ENCODE data around the gene SH2D7.

The SH2D7 gene

GRCh38 chr15:78079298-78080087 lies 12.9 kb upstream of the SH2D7 start:
- no peaks in the 10 kb centered on the region for H3K9me3 ChIP-seq (ENCODE audit: low read depth, low read length)
- H3K36me3 ChIP-seq (ENCODE audit: insufficient read depth, low read length) = peaks cover 4% of the 10 kb centered on the region
- H3K27ac ChIP-seq = 0 out of 2 replicates have a peak overlapping the region, but pooled peaks have one; percentile 5
- DNase-seq (ENCODE audit: low read depth, low spot score) = no peak
- TF ChIP-seq POLR2AphosphoS5 (IDR thresholded peaks at IDR 0.05; ENCODE audit: borderline replicate concordance, low read depth, low read length) = no peak
- TF ChIP-seq FOXP2 (optimal IDR thresholded peaks at IDR 0.05; ENCODE audit: control extremely low read depth, extremely low read length, insufficient read depth) = no peak
- TF ChIP-seq EZH2 (IDR thresholded peaks at IDR 0.05) = no peak
- H3K9ac ChIP-seq (ENCODE audit: insufficient read length) = no peak overlapping the region
- H3K4me3 ChIP-seq = no peak overlapping the region

DNA sequence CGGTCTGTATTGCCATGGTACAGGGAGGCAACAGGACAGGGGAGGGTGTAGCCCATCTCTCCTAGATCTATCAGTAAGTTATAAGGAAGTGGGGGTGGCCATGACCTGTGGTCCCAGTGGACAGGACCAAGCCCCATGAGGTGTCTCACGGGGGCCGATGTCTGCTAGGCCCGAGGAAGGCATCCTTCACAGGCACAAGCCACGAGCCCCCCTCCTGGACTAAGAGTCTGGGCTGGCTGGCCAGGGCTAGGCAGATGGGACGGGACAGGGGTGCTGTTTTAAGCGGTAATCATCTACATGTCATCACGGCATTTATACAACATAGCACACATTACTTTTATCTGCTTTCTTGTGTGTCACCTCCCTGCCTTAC lies 12.3 kb upstream of the SH2D7 start:
- H3K4me3 ChIP-seq = no peak overlapping the region
- no peaks in the 10 kb centered on the region for H3K9me3 ChIP-seq (ENCODE audit: low read depth, low read length)
- H3K36me3 ChIP-seq (ENCODE audit: insufficient read depth, low read length) = no peaks in the 10 kb centered on the region; the same call in 1 of the 2 replicates
- H3K27ac ChIP-seq = no peak overlapping the region
- H3K9ac ChIP-seq (ENCODE audit: insufficient read length) = no peak overlapping the region
- TF ChIP-seq POLR2AphosphoS5 (IDR thresholded peaks at IDR 0.05; ENCODE audit: borderline replicate concordance, low read depth, low read length) = no peak
- TF ChIP-seq FOXP2 (optimal IDR thresholded peaks at IDR 0.05; ENCODE audit: control extremely low read depth, extremely low read length, insufficient read depth) = no peak
- TF ChIP-seq EZH2 (IDR thresholded peaks at IDR 0.05) = no peak
- no peak for DNase-seq (ENCODE audit: low read depth, low spot score)

DNA sequence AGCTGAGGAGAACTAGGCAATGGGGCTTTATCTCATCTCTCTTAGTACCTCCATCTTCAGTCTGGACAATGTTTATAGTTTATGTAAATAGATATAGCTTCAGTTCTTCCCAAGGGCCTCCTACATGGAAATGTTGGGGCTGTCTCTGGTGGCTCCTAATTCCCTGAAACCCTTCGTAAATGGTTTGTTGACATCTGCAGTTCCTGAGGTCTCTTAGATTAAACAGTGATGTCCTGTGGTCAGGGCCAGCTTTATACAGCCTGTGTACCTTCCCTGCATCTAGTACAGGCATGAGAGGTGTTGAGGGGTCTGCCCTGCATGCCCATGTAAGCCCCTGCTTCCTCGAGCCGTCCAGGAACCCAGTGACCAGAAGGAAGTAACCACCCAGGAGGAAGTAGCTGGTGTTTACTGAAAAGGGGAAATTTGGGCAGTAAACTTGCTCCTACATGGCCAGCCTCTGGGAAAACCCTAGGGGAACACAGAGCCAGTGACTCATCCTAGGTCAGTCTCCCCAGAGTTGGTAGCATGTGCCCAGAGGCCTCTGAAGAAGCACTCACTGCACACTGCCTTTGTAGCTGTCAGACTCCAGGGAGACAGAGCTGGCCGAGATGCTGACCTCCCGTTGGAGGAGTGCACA lies 10.1 kb upstream of the SH2D7 start:
- H3K9me3 ChIP-seq (ENCODE audit: low read depth, low read length) = no peaks in the 10 kb centered on the region
- peak overlapping the region; percentile 7; the same call in 1 of the 2 replicates for H3K27ac ChIP-seq
- H3K36me3 ChIP-seq (ENCODE audit: insufficient read depth, low read length) = no peaks in the 10 kb centered on the region
- DNase-seq (ENCODE audit: low read depth, low spot score) = no peak
- peak overlapping the region; percentile 14 for H3K9ac ChIP-seq (ENCODE audit: insufficient read length)
- no peak overlapping the region for H3K4me3 ChIP-seq
- TF ChIP-seq EZH2 (IDR thresholded peaks at IDR 0.05) = no peak
- TF ChIP-seq FOXP2 (optimal IDR thresholded peaks at IDR 0.05; ENCODE audit: control extremely low read depth, extremely low read length, insufficient read depth) = no peak
- no peak for TF ChIP-seq POLR2AphosphoS5 (IDR thresholded peaks at IDR 0.05; ENCODE audit: borderline replicate concordance, low read depth, low read length)

DNA sequence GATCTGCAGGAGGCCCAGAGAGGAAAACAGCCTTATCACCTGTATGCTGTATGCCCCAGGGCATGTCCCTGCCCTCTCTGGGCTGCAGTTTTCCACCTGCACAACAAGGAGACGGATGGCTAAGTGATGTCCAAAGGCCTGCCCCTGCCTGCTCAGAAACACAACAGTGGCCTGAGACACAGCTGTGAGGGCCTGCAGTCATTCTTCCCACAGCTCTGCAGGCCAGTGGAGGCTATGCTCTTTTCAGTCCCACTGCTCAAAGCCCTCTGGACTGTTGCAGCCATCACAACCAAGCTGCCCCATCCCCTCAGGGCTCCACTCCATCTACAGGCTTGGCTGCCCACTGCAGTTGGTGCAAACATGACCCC lies 9.6 kb upstream of the SH2D7 start:
- H3K4me3 ChIP-seq = no peak overlapping the region
- H3K9me3 ChIP-seq (ENCODE audit: low read depth, low read length) = no peaks in the 10 kb centered on the region
- no peak overlapping the region for H3K9ac ChIP-seq (ENCODE audit: insufficient read length)
- TF ChIP-seq EZH2 (IDR thresholded peaks at IDR 0.05) (no peak), FOXP2 (optimal IDR thresholded peaks at IDR 0.05; ENCODE audit: control extremely low read depth, extremely low read length, insufficient read depth) (no peak), POLR2AphosphoS5 (IDR thresholded peaks at IDR 0.05; ENCODE audit: borderline replicate concordance, low read depth, low read length) (no peak)
- H3K27ac ChIP-seq = no peak overlapping the region
- H3K36me3 ChIP-seq (ENCODE audit: insufficient read depth, low read length) = no peaks in the 10 kb centered on the region
- DNase-seq (ENCODE audit: low read depth, low spot score) = no peak

GRCh38 chr15:78083186-78083585 lies 9.2 kb upstream of the SH2D7 start:
- DNase-seq (ENCODE audit: low read depth, low spot score) = no peak
- no peak for TF ChIP-seq EZH2 (IDR thresholded peaks at IDR 0.05)
- no peak for TF ChIP-seq POLR2AphosphoS5 (IDR thresholded peaks at IDR 0.05; ENCODE audit: borderline replicate concordance, low read depth, low read length)
- TF ChIP-seq FOXP2 (optimal IDR thresholded peaks at IDR 0.05; ENCODE audit: control extremely low read depth, extremely low read length, insufficient read depth) = no peak
- Histone ChIP-seq H3K9ac (ENCODE audit: insufficient read length) (no peak overlapping the region), H3K9me3 (ENCODE audit: low read depth, low read length) (no peaks in the 10 kb centered on the region), H3K36me3 (ENCODE audit: insufficient read depth, low read length) (no peaks in the 10 kb centered on the region), H3K27ac (no peak overlapping the region), H3K4me3 (no peak overlapping the region)

- no peak for TF ChIP-seq POLR2AphosphoS5 (IDR thresholded peaks at IDR 0.05; ENCODE audit: borderline replicate concordance, low read depth, low read length)
- no peak for TF ChIP-seq EZH2 (IDR thresholded peaks at IDR 0.05)
- no peak for TF ChIP-seq FOXP2 (optimal IDR thresholded peaks at IDR 0.05; ENCODE audit: control extremely low read depth, extremely low read length, insufficient read depth)
- no peak for DNase-seq (ENCODE audit: low read depth, low spot score)
- Histone ChIP-seq H3K36me3 (ENCODE audit: insufficient read depth, low read length) (no peaks in the 10 kb centered on the region), H3K9me3 (ENCODE audit: low read depth, low read length) (no peaks in the 10 kb centered on the region), H3K4me3 (no peak overlapping the region), H3K27ac (peak overlapping the region; percentile 98), H3K9ac (ENCODE audit: insufficient read length) (peak overlapping the region; percentile 67)
These were observed 8.5 kb upstream of the SH2D7 start for GRCh38 chr15:78083687-78084448.

DNA sequence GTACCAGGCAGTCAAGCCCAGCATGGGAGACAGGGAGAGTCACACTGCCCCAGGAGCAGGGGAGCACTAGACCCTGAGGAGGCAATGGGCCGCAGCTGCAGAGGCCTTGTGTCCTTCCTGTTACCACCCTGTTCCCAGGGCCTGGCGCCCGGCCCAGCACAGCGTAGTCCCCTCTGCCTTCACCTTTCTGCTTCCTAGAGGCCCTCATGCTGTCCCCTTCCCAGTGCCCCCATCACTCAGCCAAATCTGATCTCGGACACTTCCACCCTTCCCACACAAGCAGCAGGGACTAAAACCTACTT lies 8.0 kb upstream of the SH2D7 start:
- no peak for DNase-seq (ENCODE audit: low read depth, low spot score)
- TF ChIP-seq POLR2AphosphoS5 (IDR thresholded peaks at IDR 0.05; ENCODE audit: borderline replicate concordance, low read depth, low read length) = no peak
- no peak for TF ChIP-seq FOXP2 (optimal IDR thresholded peaks at IDR 0.05; ENCODE audit: control extremely low read depth, extremely low read length, insufficient read depth)
- no peak for TF ChIP-seq EZH2 (IDR thresholded peaks at IDR 0.05)
- Histone ChIP-seq H3K9me3 (ENCODE audit: low read depth, low read length) (no peaks in the 10 kb centered on the region), H3K9ac (ENCODE audit: insufficient read length) (peak overlapping the region; percentile 67), H3K36me3 (ENCODE audit: insufficient read depth, low read length) (no peaks in the 10 kb centered on the region), H3K4me3 (no peak overlapping the region), H3K27ac (peak overlapping the region; percentile 98)

DNA sequence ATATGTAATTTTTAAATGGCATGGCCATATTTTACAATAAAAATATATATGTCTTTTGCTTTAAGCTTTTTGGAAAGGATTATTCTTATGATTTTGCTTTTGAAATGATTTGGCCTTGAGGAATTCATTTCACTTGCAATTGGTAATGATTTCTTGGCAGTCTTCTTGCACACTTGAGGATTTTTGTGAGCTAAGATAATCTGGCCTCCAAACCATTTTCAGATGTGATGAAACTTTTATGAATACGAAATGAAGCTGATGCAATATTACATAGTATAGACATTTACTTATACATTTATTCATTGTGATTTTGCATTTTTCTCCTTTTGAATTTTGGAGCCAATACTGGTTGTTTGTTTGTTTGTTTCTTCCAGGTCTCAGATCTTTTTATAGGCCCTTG lies 6.4 kb upstream of the SH2D7 start:
- H3K9ac ChIP-seq (ENCODE audit: insufficient read length) = peak overlapping the region; percentile 84
- peak; percentile 93 for DNase-seq (ENCODE audit: low read depth, low spot score)
- TF ChIP-seq FOXP2 (optimal IDR thresholded peaks at IDR 0.05; ENCODE audit: control extremely low read depth, extremely low read length, insufficient read depth) (no peak), POLR2AphosphoS5 (IDR thresholded peaks at IDR 0.05; ENCODE audit: borderline replicate concordance, low read depth, low read length) (peak; percentile 27; the same call in 1 of the 2 replicates)
- H3K36me3 ChIP-seq (ENCODE audit: insufficient read depth, low read length) = no peaks in the 10 kb centered on the region
- H3K4me3 ChIP-seq = peak overlapping the region; percentile 13; the same call in 1 of the 2 replicates
- no peaks in the 10 kb centered on the region for H3K9me3 ChIP-seq (ENCODE audit: low read depth, low read length)
- peak overlapping the region; percentile 98 for H3K27ac ChIP-seq

Measured in SK-N-MC (cell line).